Measurements from ENCODE around the gene PPP1R8.

DNA sequence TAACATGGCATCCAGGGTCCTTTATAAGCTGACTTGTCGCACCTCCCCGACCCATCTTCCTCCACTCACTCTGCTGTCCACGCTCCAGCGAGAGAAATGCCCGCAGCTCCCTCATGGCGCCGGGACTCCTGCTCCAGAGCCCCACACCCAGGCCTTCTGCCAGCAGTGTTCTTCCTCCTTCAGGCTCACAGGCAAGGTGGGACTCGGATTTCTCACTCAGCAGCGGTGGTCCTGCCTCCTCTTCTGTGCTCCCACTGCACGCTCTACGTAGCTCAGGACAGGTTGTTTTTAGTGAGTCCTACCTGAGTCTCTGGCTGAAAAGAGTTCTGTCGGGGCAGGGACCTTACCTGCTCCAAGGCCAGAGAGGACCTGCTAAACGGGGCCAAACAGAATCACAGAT is 53.0 kb downstream of the PPP1R8 start:
- TF ChIP-seq RAD21 (IDR thresholded peaks at IDR 0.05; ENCODE audit: insufficient read depth, low read depth, low read length) (no peak), BACH1 (IDR thresholded peaks at IDR 0.05; ENCODE audit: borderline replicate concordance) (no peak), HDAC6 (IDR thresholded peaks at IDR 0.05; ENCODE audit: unreplicated experiment) (no peak), CHD1 (IDR thresholded peaks at IDR 0.05; ENCODE audit: low read depth, low read length) (no peak), EZH2 (IDR thresholded peaks at IDR 0.05; ENCODE audit: borderline replicate concordance, control insufficient read depth, low read depth, low read length) (no peak), CTCF (IDR thresholded peaks at IDR 0.05 in 2 of 3, conservative IDR thresholded peaks at IDR 0.05 in 1 of 3; ENCODE audit: control insufficient read depth in 2 of 3, extremely low read depth in 1 of 3, insufficient read depth in 1 of 3, low read depth in 3 of 3, low read length in 3 of 3) (no peak), EGR1 (IDR thresholded peaks at IDR 0.05; ENCODE audit: borderline replicate concordance in 1 of 2, low read depth in 2 of 2, low read length in 2 of 2) (no peak)
